Kidney (tissue), 14 donors: ENCODE data around the gene MEIKIN. TPM values are rescaled to one million over a fixed set of nuclear protein-coding genes. Genes with fewer than 3 reads are reported as not detected.

Experiments
- DNase-seq, 5 donors: peaks; one replicate each; pipeline ENCODE4 v3.0.0-alpha.2; 2013 to 2020
- FAIRE-seq: peaks from 2 replicates; lab custom pipeline; 2012; peaks lifted over from hg19 to GRCh38; lab: Jason Lieb, UNC
- H3K27ac ChIP-seq, 2 donors: one replicate each; pipeline ENCODE4 v1.7.0; 2013; ENCODE audit warnings: low read depth in 2 of 2, low read length in 2 of 2, inconsistent platforms in 1 of 2
- H3K27me3 ChIP-seq: one replicate; pipeline ENCODE4 v1.7.1; 2013; ENCODE audit warnings: low read length, inconsistent platforms; ENCODE audit not compliant: control insufficient read depth, insufficient read depth
- H3K36me3 ChIP-seq, 3 donors: one replicate each; pipeline versions ENCODE4 v1.7.0 to v1.7.1; 2013; ENCODE audit warnings: low read length in 3 of 3, control low read depth in 1 of 3, inconsistent platforms in 1 of 3; ENCODE audit not compliant: insufficient read depth in 3 of 3, control insufficient read depth in 2 of 3
- H3K4me1 ChIP-seq, 3 donors: one replicate each; pipeline versions ENCODE4 v1.7.0 to v1.7.1; 2013; ENCODE audit warnings: low read length in 3 of 3, inconsistent platforms in 1 of 3, low read depth in 1 of 3; ENCODE audit not compliant: control insufficient read depth in 2 of 3, insufficient read depth in 2 of 3
- H3K4me3 ChIP-seq, 3 donors: one replicate each; pipeline versions ENCODE4 v1.7.0 to v1.8.1; 2013; ENCODE audit warnings: low read length in 3 of 3, control low read depth in 1 of 3, inconsistent platforms in 1 of 3
- H3K9ac ChIP-seq, 3 donors: one replicate each; pipeline versions ENCODE4 v1.7.0 to v1.7.1; 2013; ENCODE audit warnings: low read length in 3 of 3, control low read depth in 1 of 3, inconsistent platforms in 1 of 3
- H3K9me3 ChIP-seq, 3 donors: one replicate each; pipeline versions ENCODE4 v1.7.0 to v1.7.1; 2013; ENCODE audit warnings: low read length in 3 of 3, control low read depth in 1 of 3, inconsistent platforms in 1 of 3; ENCODE audit not compliant: control insufficient read depth in 2 of 3, insufficient read depth in 1 of 3
- intact Hi-C: fragments of 100-400 bp; cut with DNase I; formaldehyde crosslinking; loops from one replicate; pipeline ENCODE4 v1.11.1; 2022
- polyA plus RNA-seq: library from polyadenylated mRNA; stranded (reverse); fragments of 350-450 nt; fragmentation: Illumina TruSeq; extraction: RNeasy Lipid Tissue Mini Kit (QIAGEN cat#74804); gene quantifications from one replicate; pipeline ENCODE4 v1.2.3, GENCODE V29; 2014; ENCODE audit warnings: low read depth, low replicate concordance; ENCODE audit not compliant: insufficient read depth
- total RNA-seq: library from RNA; stranded (reverse); fragmentation: NEBNext Ultra II Directional; extraction: Animal tissue kit (Norgen Biotek cat#: 25700); gene quantifications from one replicate; pipeline ENCODE4 v1.2.1, GENCODE V29; 2021
- TF ChIP-seq, protein P1 (sequence below): IDR thresholded peaks from 3 replicates; pipeline ENCODE4 v1.5.1; 2012; ENCODE audit warnings: mild to moderate bottlenecking, moderate library complexity, borderline replicate concordance; ENCODE audit not compliant: insufficient read depth; ENCODE audit errors: extremely low read depth
- donor health status: control.
- donor health status: control.
- donor health status: control.
- donor health status: control.
- donor health status: control.
- donor health status: DM: yes; HTN: yes; CAD: no.
- donor health status: Normal renal cell carcinoma (clear cell type).

Gene MEIKIN
- total and polyA plus RNA-seq, 2 donors from 2014 or later = 0.63 TPM; not detected in 1

DNA sequence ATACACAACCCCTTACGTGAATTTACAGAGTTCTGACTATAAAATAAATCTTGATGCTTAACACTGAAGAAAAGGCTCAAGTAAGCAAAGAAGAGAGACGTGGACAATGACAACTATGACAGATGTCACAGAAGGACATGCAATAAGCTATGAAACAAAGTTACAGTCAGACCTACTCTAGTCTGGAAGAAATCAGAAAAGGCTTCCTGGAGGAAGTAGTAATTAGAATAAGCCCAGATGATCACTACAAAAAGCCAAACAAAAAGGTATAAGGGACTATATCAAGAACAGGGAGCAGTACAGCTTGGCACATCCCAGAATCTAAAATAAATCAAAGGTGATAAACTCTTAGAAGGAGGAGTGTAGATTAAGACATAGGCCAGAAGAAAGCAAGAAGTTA is 154.9 kb downstream of the MEIKIN start:
- H3K9ac ChIP-seq = no peak overlapping the region
- DNase-seq (no peak), FAIRE-seq (no peak)
- TF ChIP-seq, protein P1, sequence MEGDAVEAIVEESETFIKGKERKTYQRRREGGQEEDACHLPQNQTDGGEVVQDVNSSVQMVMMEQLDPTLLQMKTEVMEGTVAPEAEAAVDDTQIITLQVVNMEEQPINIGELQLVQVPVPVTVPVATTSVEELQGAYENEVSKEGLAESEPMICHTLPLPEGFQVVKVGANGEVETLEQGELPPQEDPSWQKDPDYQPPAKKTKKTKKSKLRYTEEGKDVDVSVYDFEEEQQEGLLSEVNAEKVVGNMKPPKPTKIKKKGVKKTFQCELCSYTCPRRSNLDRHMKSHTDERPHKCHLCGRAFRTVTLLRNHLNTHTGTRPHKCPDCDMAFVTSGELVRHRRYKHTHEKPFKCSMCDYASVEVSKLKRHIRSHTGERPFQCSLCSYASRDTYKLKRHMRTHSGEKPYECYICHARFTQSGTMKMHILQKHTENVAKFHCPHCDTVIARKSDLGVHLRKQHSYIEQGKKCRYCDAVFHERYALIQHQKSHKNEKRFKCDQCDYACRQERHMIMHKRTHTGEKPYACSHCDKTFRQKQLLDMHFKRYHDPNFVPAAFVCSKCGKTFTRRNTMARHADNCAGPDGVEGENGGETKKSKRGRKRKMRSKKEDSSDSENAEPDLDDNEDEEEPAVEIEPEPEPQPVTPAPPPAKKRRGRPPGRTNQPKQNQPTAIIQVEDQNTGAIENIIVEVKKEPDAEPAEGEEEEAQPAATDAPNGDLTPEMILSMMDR = no peak
- no peak overlapping the region for H3K4me3 ChIP-seq
- peaks cover 0 to 15% (median 3%) of the 10 kb centered on the region in 3 donors for H3K4me1 ChIP-seq
- H3K9me3 ChIP-seq = no peaks in the 10 kb centered on the region
- H3K27me3 ChIP-seq = no peaks in the 10 kb centered on the region
- H3K36me3 ChIP-seq = no peaks in the 10 kb centered on the region
- H3K27ac ChIP-seq = no peak overlapping the region
- intact Hi-C loops = no loop called here

DNA sequence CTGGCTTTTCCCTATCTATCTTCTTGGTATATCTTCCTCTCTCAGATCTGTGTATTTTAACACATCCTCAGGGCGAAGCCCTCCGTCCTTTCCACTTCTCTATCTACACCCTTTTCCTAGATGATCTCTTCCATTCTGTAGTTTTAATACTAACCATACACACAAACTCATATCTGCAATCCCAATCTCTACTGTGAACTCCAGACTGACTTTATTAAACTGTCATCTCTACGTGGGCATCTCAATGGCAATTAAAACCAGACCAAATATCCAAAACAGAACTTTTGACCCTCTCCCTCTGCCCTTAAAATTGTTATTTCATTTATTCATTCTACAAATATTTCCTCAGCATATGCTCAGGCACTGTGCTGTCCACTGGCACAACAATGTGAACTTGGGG is 155.7 kb downstream of the MEIKIN start:
- no peak for FAIRE-seq
- H3K27ac ChIP-seq = no peak overlapping the region
- intact Hi-C loops = no loop called here
- TF ChIP-seq, protein P1 = no peak
- H3K9ac ChIP-seq = no peak overlapping the region
- no peak overlapping the region for H3K4me3 ChIP-seq
- no peaks in the 10 kb centered on the region for H3K36me3 ChIP-seq
- no peaks in the 10 kb centered on the region for H3K9me3 ChIP-seq
- H3K4me1 ChIP-seq = peaks cover 0 to 15% (median 3%) of the 10 kb centered on the region in 3 donors
- DNase-seq = no peak
- no peaks in the 10 kb centered on the region for H3K27me3 ChIP-seq

DNA sequence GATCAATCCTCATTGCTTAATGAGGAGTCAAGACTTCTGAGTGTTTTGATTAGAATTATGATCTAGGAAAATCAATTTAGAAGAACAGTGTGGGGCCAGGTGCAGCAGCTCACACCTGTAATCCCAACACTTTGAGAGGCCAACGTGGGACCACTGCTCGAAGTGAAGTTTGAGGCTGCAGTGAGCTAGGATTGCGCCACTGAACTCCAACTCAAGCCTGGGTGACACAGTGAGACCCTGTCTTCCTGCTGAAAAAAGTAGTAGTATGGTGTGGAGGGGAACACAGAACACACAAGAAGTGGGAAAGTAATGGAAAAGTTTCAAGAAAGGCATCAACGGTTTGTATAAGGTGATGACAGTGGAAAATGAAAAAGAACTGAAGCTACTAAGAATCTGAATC is 157.7 kb downstream of the MEIKIN start:
- Histone ChIP-seq H3K4me1 (peaks cover 0 to 10% (median 0%) of the 10 kb centered on the region in 3 donors), H3K36me3 (no peaks in the 10 kb centered on the region), H3K27me3 (no peaks in the 10 kb centered on the region), H3K9ac (no peak overlapping the region), H3K9me3 (no peaks in the 10 kb centered on the region), H3K27ac (no peak overlapping the region), H3K4me3 (no peak overlapping the region)
- intact Hi-C loops = no loop called here
- DNase-seq = no peak
- FAIRE-seq = no peak
- TF ChIP-seq, protein P1 = no peak
